H1 (cell line): ENCODE measurements around the gene SEZ6L. TPM values are rescaled to one million over a fixed set of nuclear protein-coding genes. Genes with fewer than 3 reads are reported as not detected.
A peak's percentile ranks its signal among the peaks of the same experiment; 100 is the strongest.

Experiments used
- CTCF ChIA-PET: fragments of 300-600 bp; sonication (Branson Sonifier 250); formaldehyde crosslinking; loops from one replicate; lab custom pipeline; 2021; ENCODE audit not compliant: partially characterized antibody; lab: Charles Lee
- POLR2A ChIA-PET: fragments of 300-600 bp; sonication (Branson Sonifier 250); formaldehyde crosslinking; loops from one replicate; lab custom pipeline; 2021; ENCODE audit warnings: inconsistent platforms; ENCODE audit not compliant: partially characterized antibody; lab: Charles Lee
- DNase-seq, 2 experiments: peaks; one replicate each; pipeline versions ENCODE4 v3.0.0 to v3.0.0-alpha.2; 2010 to 2022; ENCODE audit warnings: low spot score in 2 of 2, low read depth in 1 of 2, mixed read lengths in 1 of 2
- FAIRE-seq: peaks from 2 replicates; lab custom pipeline; 2011; peaks lifted over from hg19 to GRCh38; lab: Jason Lieb, UNC
- H2AFZ ChIP-seq: 2 replicates; pipeline ENCODE4 v1.8.1; 2012; ENCODE audit warnings: low read length, inconsistent platforms
- H2AK5ac ChIP-seq: 2 replicates; pipeline ENCODE4 v1.6.1; 2013; ENCODE audit warnings: low read depth, low read length
- H2BK120ac ChIP-seq: replicated peaks from 2 replicates; pipeline ENCODE3; 2013; ENCODE audit warnings: low read depth, low read length, inconsistent platforms
- H2BK12ac ChIP-seq: 2 replicates; pipeline ENCODE4 v1.6.1; 2013; ENCODE audit warnings: low read depth, low read length
- H2BK15ac ChIP-seq: 2 replicates; pipeline ENCODE4 v1.6.1; 2013; ENCODE audit warnings: low read length
- H2BK20ac ChIP-seq: 2 replicates; pipeline ENCODE4 v1.6.1; 2013; ENCODE audit warnings: low read length
- H2BK5ac ChIP-seq: 2 replicates; pipeline ENCODE4 v1.6.1; 2013; ENCODE audit warnings: low read depth, low read length
- H3K14ac ChIP-seq: 2 replicates; pipeline ENCODE4 v1.6.1; 2013; ENCODE audit warnings: inconsistent platforms; ENCODE audit not compliant: insufficient read length
- H3K18ac ChIP-seq: 2 replicates; pipeline ENCODE4 v1.6.1; 2013; ENCODE audit warnings: low read length; ENCODE audit errors: extremely low read depth
- H3K23ac ChIP-seq: 2 replicates; pipeline ENCODE4 v1.6.1; 2013; ENCODE audit warnings: inconsistent platforms; ENCODE audit not compliant: insufficient read length
- H3K23me2 ChIP-seq: 2 replicates; pipeline ENCODE4 v1.6.1; 2013; ENCODE audit warnings: low read depth, low read length
- H3K27ac ChIP-seq: 2 replicates; pipeline ENCODE4 v1.6.1; 2011; ENCODE audit warnings: low read depth, low read length, inconsistent platforms
- H3K27me3 ChIP-seq, 4 experiments: replicated peaks in 1 of 4; 1 replicate in 1 of 4; 2 replicates in 3 of 4; pipeline versions ENCODE4 v1.6.1 to v1.8.1; 2011 to 2013; ENCODE audit warnings: low read length in 3 of 4, mild to moderate bottlenecking in 3 of 4, inconsistent platforms in 2 of 4, mixed read lengths in 2 of 4, moderate library complexity in 1 of 4; ENCODE audit not compliant: control insufficient read depth in 3 of 4, insufficient read depth in 3 of 4; ENCODE audit errors: extremely low read depth in 1 of 4
- H3K36me3 ChIP-seq, 4 experiments: 2 replicates each; pipeline versions ENCODE4 v1.6.1 to v1.8.1; 2011 to 2013; ENCODE audit warnings: mild to moderate bottlenecking in 4 of 4, low read length in 3 of 4, moderate library complexity in 2 of 4, control low read depth in 1 of 4, inconsistent platforms in 1 of 4; ENCODE audit not compliant: insufficient read depth in 4 of 4, control insufficient read depth in 2 of 4
- H3K4ac ChIP-seq: replicated peaks from 2 replicates; pipeline ENCODE3; 2013; ENCODE audit warnings: low read length, low read depth, mixed read lengths, inconsistent platforms; ENCODE audit not compliant: insufficient read length
- H3K4me1 ChIP-seq, 4 experiments: replicated peaks in 1 of 4; 1 replicate in 1 of 4; 2 replicates in 3 of 4; pipeline versions ENCODE4 v1.6.1 to v1.8.1; 2011 to 2013; ENCODE audit warnings: low read length in 3 of 4, inconsistent platforms in 2 of 4, mixed read lengths in 1 of 4; ENCODE audit not compliant: insufficient read depth in 4 of 4, control insufficient read depth in 3 of 4
- H3K4me2 ChIP-seq, 2 experiments: 2 replicates each; pipeline versions ENCODE4 v1.6.1 to v1.8.1; 2011 to 2013; ENCODE audit warnings: low read depth in 2 of 2, low read length in 2 of 2, control low read depth in 1 of 2, inconsistent platforms in 1 of 2, mild to moderate bottlenecking in 1 of 2; ENCODE audit not compliant: insufficient read depth in 1 of 2
- H3K4me3 ChIP-seq, 4 experiments: fragments of 200-600, 300-600 bp in 1 of 4; sonication (generic), shearing (Covaris generic), sonication (Bioruptor Twin) in 1 of 4; 2 replicates each; pipeline versions ENCODE4 v1.5.1 to v1.8.1; 2011 to 2016; ENCODE audit warnings: low read length in 4 of 4, low read depth in 3 of 4, control low read depth in 2 of 4, inconsistent platforms in 2 of 4, mild to moderate bottlenecking in 2 of 4, mixed read lengths in 1 of 4, moderate library complexity in 1 of 4; ENCODE audit not compliant: insufficient read depth in 2 of 4; ENCODE audit errors: extremely low read depth in 1 of 4
- H3K56ac ChIP-seq: replicated peaks from 2 replicates; pipeline ENCODE3; 2013; ENCODE audit warnings: low read depth, mild to moderate bottlenecking, mixed read lengths, low read length, inconsistent platforms; ENCODE audit not compliant: insufficient read length
- H3K79me1 ChIP-seq: 2 replicates; pipeline ENCODE4 v1.6.1; 2013; ENCODE audit warnings: low read depth, low read length, control low read depth
- H3K79me2 ChIP-seq, 2 experiments: 2 replicates each; pipeline versions ENCODE4 v1.6.1 to v1.8.1; 2012 to 2013; ENCODE audit warnings: low read length in 2 of 2, mild to moderate bottlenecking in 2 of 2, inconsistent platforms in 1 of 2; ENCODE audit not compliant: insufficient read depth in 2 of 2, control insufficient read depth in 1 of 2
- H3K9ac ChIP-seq, 4 experiments: replicated peaks in 1 of 4; 1 replicate in 1 of 4; 2 replicates in 3 of 4; pipeline versions ENCODE4 v1.6.1 to v1.8.1; 2011 to 2013; ENCODE audit warnings: low read depth in 3 of 4, low read length in 3 of 4, control low read depth in 2 of 4, mild to moderate bottlenecking in 2 of 4, moderate library complexity in 2 of 4, inconsistent platforms in 1 of 4; ENCODE audit errors: extremely low read depth in 1 of 4
- H3K9me3 ChIP-seq, 2 experiments: 2 replicates each; pipeline versions ENCODE4 v1.6.1 to v1.8.1; 2012 to 2013; ENCODE audit warnings: mild to moderate bottlenecking in 2 of 2, moderate library complexity in 2 of 2, control low read depth in 1 of 2, inconsistent platforms in 1 of 2, low read depth in 1 of 2, low read length in 1 of 2, mixed read lengths in 1 of 2; ENCODE audit not compliant: insufficient read depth in 2 of 2
- H4K20me1 ChIP-seq, 2 experiments: replicated peaks in 1 of 2; 2 replicates each; pipeline versions ENCODE3 to v1.8.1; 2011 to 2013; ENCODE audit warnings: inconsistent platforms in 2 of 2, low read length in 2 of 2, mild to moderate bottlenecking in 1 of 2; ENCODE audit not compliant: insufficient read depth in 2 of 2, control insufficient read depth in 1 of 2
- H4K5ac ChIP-seq: 2 replicates; pipeline ENCODE4 v1.6.1; 2013; ENCODE audit warnings: low read length, low read depth, mixed read lengths, inconsistent platforms; ENCODE audit not compliant: insufficient read length
- H4K8ac ChIP-seq: 2 replicates; pipeline ENCODE4 v1.8.0; 2013; ENCODE audit warnings: mild to moderate bottlenecking, moderate library complexity, low read length, inconsistent platforms; ENCODE audit not compliant: insufficient read depth; ENCODE audit errors: extremely low read depth
- H4K91ac ChIP-seq: replicated peaks from 2 replicates; pipeline ENCODE3; 2013; ENCODE audit warnings: low read length, mixed read lengths, inconsistent platforms; ENCODE audit not compliant: insufficient read length
- EGR1 ChIP-seq: IDR thresholded peaks from 2 replicates; pipeline ENCODE4 v1.6.1; 2011; ENCODE audit warnings: low read depth, low read length, borderline replicate concordance
- KDM5A ChIP-seq: fragments of 200-600 bp; IDR thresholded peaks from 2 replicates; pipeline ENCODE4 v1.7.1; 2012; ENCODE audit warnings: mild to moderate bottlenecking, low read length, inconsistent platforms, mixed read lengths
- RBBP5 ChIP-seq: IDR thresholded peaks from 2 replicates; pipeline ENCODE4 v1.7.1; 2012; ENCODE audit warnings: low read depth, mild to moderate bottlenecking, inconsistent platforms, low read length, moderate library complexity, borderline replicate concordance
- RNF2 ChIP-seq: fragments of 200-900, 300-1000 bp; sonication (generic); IDR thresholded peaks from 2 replicates; pipeline ENCODE4 v1.7.1; 2016; ENCODE audit warnings: borderline replicate concordance, low read depth, mild to moderate bottlenecking, antibody characterized with exemption, low read length; ENCODE audit not compliant: poor library complexity, severe bottlenecking; ENCODE audit errors: missing control alignments
- SIRT6 ChIP-seq: IDR thresholded peaks from one replicate; pipeline ENCODE4 v1.7.1; 2012; ENCODE audit warnings: low read length, inconsistent platforms
- TEAD4 ChIP-seq: IDR thresholded peaks from 2 replicates; pipeline ENCODE4 v1.6.1; 2012; ENCODE audit warnings: low read depth, low read length, inconsistent platforms, mixed read lengths
- WGBS, 2 experiments: shearing (Covaris generic) in 1 of 2; methylation state at CpG; one replicate each; pipeline versions ENCODE4 v1.1.6 to v1.1.7; 2013 to 2015; ENCODE audit warnings: low lambda C conversion rate in 2 of 2, mixed read lengths in 2 of 2, inconsistent platforms in 1 of 2, low coverage in 1 of 2, missing lambda C conversion rate in 1 of 2; ENCODE audit not compliant: insufficient replicate concordance in 2 of 2, insufficient coverage in 1 of 2, insufficient read length in 1 of 2; ENCODE audit errors: extremely low coverage in 1 of 2, missing lambda C conversion rate in 1 of 2; 5-methylcytosine and 5-hydroxymethylcytosine counted together
- polyA plus RNA-seq, 7 experiments: library from polyadenylated mRNA; depleted of rRNA in 3 of 7; stranded (reverse) in 5 of 7; unstranded in 2 of 7; fragments of >200 nt in 5 of 7; fragments of 200-250 nt in 2 of 7; gene quantifications; 1 replicate in 5 of 7; 2 replicates in 1 of 7; 4 replicates in 1 of 7; pipeline versions ENCODE4 v1.2.1 to v1.2.3, GENCODE V29; 2011 to 2013; ENCODE audit warnings: missing spikeins in 2 of 7, mixed read lengths in 2 of 7
- total RNA-seq: library from RNA; stranded (reverse); fragmentation: NEBNext Ultra II Directional; extraction: Animal tissue kit (Norgen Biotek cat#: 25700); gene quantifications from 2 replicates; pipeline ENCODE4 v1.2.1, GENCODE V29; 2021
- TF ChIP-seq, protein P1 (sequence below): IDR thresholded peaks from 2 replicates; pipeline ENCODE4 v1.6.1; 2012; ENCODE audit warnings: inconsistent platforms
- TF ChIP-seq, protein P2 (sequence below): IDR thresholded peaks from 2 replicates; pipeline ENCODE4 v1.6.1; 2011; ENCODE audit warnings: low read depth, mild to moderate bottlenecking, low read length; ENCODE audit not compliant: insufficient read depth

The SEZ6L gene
- total and polyA plus RNA-seq, 2 of the 8 experiments (the other 6 are each of a cell fraction or from before 2014, with no cell fraction given), result 0.06 to 0.33 TPM

DNA sequence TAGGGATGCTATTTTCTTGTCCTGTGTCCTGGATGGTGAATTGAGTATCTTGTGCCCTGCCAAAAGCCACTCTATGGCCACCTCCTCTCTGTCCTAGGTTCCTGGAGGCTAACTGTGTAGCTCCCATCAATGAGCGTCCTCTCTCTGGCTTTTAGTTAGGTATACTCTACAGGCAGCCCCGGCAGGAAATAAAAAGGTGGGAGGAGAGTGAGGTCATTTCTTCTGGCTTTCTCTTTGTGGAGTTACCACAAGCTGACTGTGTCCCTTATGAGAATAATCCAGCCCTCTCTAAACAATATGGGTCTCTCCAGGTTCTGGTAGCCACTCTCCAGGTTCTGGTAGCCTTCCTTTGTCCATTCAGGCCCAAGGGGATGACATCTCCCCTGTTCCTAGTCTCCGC lies 248.1 kb downstream of the SEZ6L start:
- Histone ChIP-seq H3K27me3 (0 out of 7 replicates have a peak, but pooled peaks cover 0 to 2% (median 0%) of the 10 kb centered on the region in 4 experiments), H4K5ac (no peak overlapping the region), H3K23ac (no peak overlapping the region), H2BK5ac (no peak overlapping the region), H2AFZ (0 out of 2 replicates have a peak overlapping the region, but pooled peaks have one; percentile 0), H3K79me2 (no peaks in the 10 kb centered on the region), H2BK15ac (no peak overlapping the region), H3K4me3 (no peak overlapping the region), H2BK20ac (no peak overlapping the region), H2BK120ac (no peak overlapping the region), H2BK12ac (no peak overlapping the region), H3K36me3 (no peaks in the 10 kb centered on the region), H2AK5ac (no peak overlapping the region; the same call in 1 of the 2 replicates)
- WGBS, 2 experiments, result 82% methylated on average over 3 of the region's 3 CpGs; no CpG with 5 or more reads in 1 of the 2 experiments
- no peak for FAIRE-seq
- TF ChIP-seq SIRT6 (no peak), EGR1 (no peak), RBBP5 (no peak), TEAD4 (no peak), RNF2 (no peak), KDM5A (no peak)
- TF ChIP-seq, protein P1, sequence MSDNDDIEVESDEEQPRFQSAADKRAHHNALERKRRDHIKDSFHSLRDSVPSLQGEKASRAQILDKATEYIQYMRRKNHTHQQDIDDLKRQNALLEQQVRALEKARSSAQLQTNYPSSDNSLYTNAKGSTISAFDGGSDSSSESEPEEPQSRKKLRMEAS, result no peak
- TF ChIP-seq, protein P2, sequence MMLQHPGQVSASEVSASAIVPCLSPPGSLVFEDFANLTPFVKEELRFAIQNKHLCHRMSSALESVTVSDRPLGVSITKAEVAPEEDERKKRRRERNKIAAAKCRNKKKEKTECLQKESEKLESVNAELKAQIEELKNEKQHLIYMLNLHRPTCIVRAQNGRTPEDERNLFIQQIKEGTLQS, result no peak
- TF ChIP-seq, all 59 proteins: peak for 0
- POLR2A ChIA-PET, result interaction anchor here (0.8 to 2.3 kb wide), 4 partner anchors 12 to 233 kb away, joined by 3 to 11 read pairs (median 8); partner anchors contain the start of gene ASPHD2
- CTCF ChIA-PET, result interaction anchor here (0.8 to 3.8 kb wide), 5 partner anchors 11 to 48 kb away, joined by 3 to 15 read pairs (median 4); no protein-coding TSS in a partner anchor
- no peaks in the 10 kb centered on the region for H3K79me1 ChIP-seq
- H3K9ac ChIP-seq, result no peak overlapping the region
- H3K18ac ChIP-seq, result no peak overlapping the region
- DNase-seq, result no peak
- H3K4ac ChIP-seq, result no peak overlapping the region
- H4K20me1 ChIP-seq, result no peaks in the 10 kb centered on the region
- H4K91ac ChIP-seq, result no peak overlapping the region
- no peaks in the 10 kb centered on the region for H3K4me1 ChIP-seq
- H3K9me3 ChIP-seq, result no peaks in the 10 kb centered on the region
- H3K4me2 ChIP-seq, result no peak overlapping the region; a peak in 1 of 4 replicates
- H4K8ac ChIP-seq, result no peak overlapping the region
- H3K23me2 ChIP-seq, result no peaks in the 10 kb centered on the region; the same call in 1 of the 2 replicates
- H3K56ac ChIP-seq, result no peak overlapping the region
- H3K27ac ChIP-seq, result no peak overlapping the region
- no peak overlapping the region for H3K14ac ChIP-seq
